Measurements from ENCODE around the gene CCDC198. TPM values are rescaled to one million over a fixed set of nuclear protein-coding genes. Genes with fewer than 3 reads are reported as not detected.

The CCDC198 gene
- total and polyA plus RNA-seq, 2 experiments from 2014 or later, result not detected

GRCh38 chr14:57498035-57498434 is 4.4 kb upstream of the CCDC198 start (continued):
- TF ChIP-seq ETS1 (IDR thresholded peaks at IDR 0.05) (no peak), EZH2phosphoT487 (IDR thresholded peaks at IDR 0.05; ENCODE audit: unreplicated experiment) (no peak), CTCF (conservative IDR thresholded peaks at IDR 0.05; ENCODE audit: low read depth in 2 of 2) (no peak), NANOG (IDR thresholded peaks at IDR 0.05; ENCODE audit: borderline replicate concordance) (no peak), ZNF114 (CRISPR knock-in tag; IDR thresholded peaks at IDR 0.05) (no peak), EZH2 (IDR thresholded peaks at IDR 0.05; ENCODE audit: low read depth, unreplicated experiment) (no peak), ZNF331 (CRISPR knock-in tag; IDR thresholded peaks at IDR 0.05; ENCODE audit: low read depth) (no peak), JUNB (IDR thresholded peaks at IDR 0.05; ENCODE audit: unreplicated experiment) (no peak), CREB1 (CRISPR knock-in tag; IDR thresholded peaks at IDR 0.05; ENCODE audit: low read depth) (no peak), STAT1 (IDR thresholded peaks at IDR 0.05; ENCODE audit: unreplicated experiment) (no peak)

- Histone ChIP-seq H2AFZ (no peak overlapping the region), H3K79me2 (replicated peaks; ENCODE audit: insufficient read depth) (no peaks in the 10 kb centered on the region), H3K4me1 (ENCODE audit: insufficient read depth) (peaks cover 12% of the 10 kb centered on the region), H3K9me2 (ENCODE audit: insufficient read depth) (no peaks in the 10 kb centered on the region), H3K4me3 (no peak overlapping the region), H3F3A (replicated peaks; ENCODE audit: low read depth) (no peaks in the 10 kb centered on the region), H3K27me3 (ENCODE audit: insufficient read depth) (no peaks in the 10 kb centered on the region), H3K36me3 (ENCODE audit: insufficient read depth) (no peaks in the 10 kb centered on the region), H3K4me2 (no peak overlapping the region), H3K27ac (ENCODE audit: low read depth) (no peak overlapping the region), H4K20me1 (replicated peaks; ENCODE audit: insufficient read depth) (no peaks in the 10 kb centered on the region)
- Mint-ChIP-seq H3K27ac (no peak overlapping the region), H3K4me1 (peaks cover 12% of the 10 kb centered on the region), H3K36me3 (ENCODE audit: low read depth) (no peaks in the 10 kb centered on the region), H3K27me3 (ENCODE audit: insufficient read depth, low read depth, poor library complexity) (peaks cover 2% of the 10 kb centered on the region), H3K4me3 (no peak overlapping the region), H3K9me3 (peaks cover 5% of the 10 kb centered on the region; the same call in 2 of the 3 replicates)
- no peak for ATAC-seq
- DNase-seq (ENCODE audit: low spot score), result no peak
- TF ChIP-seq EZH2 (IDR thresholded peaks at IDR 0.05; ENCODE audit: low read depth, unreplicated experiment) (no peak), ZNF331 (CRISPR knock-in tag; IDR thresholded peaks at IDR 0.05; ENCODE audit: low read depth) (no peak), CTCF (conservative IDR thresholded peaks at IDR 0.05; ENCODE audit: low read depth in 2 of 2) (no peak), POLR2AphosphoS5 (IDR thresholded peaks at IDR 0.05; ENCODE audit: low read depth) (no peak), JUNB (IDR thresholded peaks at IDR 0.05; ENCODE audit: unreplicated experiment) (no peak), NANOG (IDR thresholded peaks at IDR 0.05; ENCODE audit: borderline replicate concordance) (no peak), ZNF114 (CRISPR knock-in tag; IDR thresholded peaks at IDR 0.05) (no peak), REST (IDR thresholded peaks at IDR 0.05; ENCODE audit: unreplicated experiment) (no peak), ETS1 (IDR thresholded peaks at IDR 0.05) (no peak), STAT1 (IDR thresholded peaks at IDR 0.05; ENCODE audit: unreplicated experiment) (no peak), CREB1 (CRISPR knock-in tag; IDR thresholded peaks at IDR 0.05; ENCODE audit: low read depth) (no peak)
These were observed 1.8 kb upstream of the CCDC198 start for GRCh38 chr14:57495416-57495815.
